Stimulated activated CD8-positive, alpha-beta memory T cell treated with anti-CD3 and anti-CD28 coated beads, Interleukin-7, amount 100 ng/mL, for 24 hours (primary cell): ENCODE data around the gene NTN1.
A peak's percentile ranks its signal among the peaks of the same experiment; 100 is the strongest.
"Not testable (repeated sequence)": the region's sequence is repeated elsewhere in the genome, so short reads cannot be mapped to it uniquely, and the experiment has no call there.

Experiments
- DNase-seq: peaks from one replicate; pipeline ENCODE4 v3.0.0-alpha.2; 2020; ENCODE audit warnings: low read depth

Gene NTN1

DNA sequence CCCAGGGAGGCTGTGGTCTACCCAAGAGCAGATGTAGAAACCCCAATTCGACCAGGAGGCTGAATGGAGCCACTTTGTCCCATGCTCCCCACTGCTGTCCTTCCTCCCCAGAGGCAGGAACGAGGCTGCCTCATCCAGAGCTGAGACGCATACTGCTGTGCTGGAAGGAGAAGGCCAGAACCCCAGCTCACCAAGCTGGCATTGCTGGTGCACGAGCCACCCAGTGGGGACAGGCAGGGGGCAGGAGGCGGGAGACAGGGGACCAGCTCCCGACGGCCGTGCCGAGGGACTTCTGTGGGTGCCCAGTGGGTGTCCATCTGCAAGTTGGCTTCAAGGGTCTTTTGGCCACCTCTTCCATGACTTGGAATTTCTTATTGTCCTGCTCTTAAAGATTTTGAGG is 66.6 kb downstream of the NTN1 start:
- no peak for DNase-seq

GRCh38 chr17:9090641-9091096 is 69.4 kb downstream of the NTN1 start:
- DNase-seq: no peak

- no peak for DNase-seq
Observed at GRCh38 chr17:9094193-9094592, 72.9 kb downstream of the NTN1 start.

DNA sequence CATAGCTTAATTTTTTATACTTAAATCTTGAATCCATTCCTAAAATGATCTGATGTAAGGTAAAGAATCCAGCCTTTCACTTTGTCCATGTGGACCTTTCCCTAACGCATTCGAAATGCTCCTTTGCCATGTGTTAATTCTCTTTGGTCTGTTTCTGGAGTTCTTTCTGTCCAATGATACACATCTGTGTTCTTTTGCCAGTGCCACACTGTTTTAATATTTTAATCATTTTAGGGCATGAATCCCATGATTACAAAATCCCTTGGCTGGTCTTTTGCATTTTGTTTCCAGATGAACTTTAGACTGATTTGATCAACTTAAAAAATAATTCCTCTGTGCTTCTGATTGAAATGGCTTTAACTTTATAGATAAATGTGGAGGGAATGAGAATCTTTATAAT is 74.1 kb downstream of the NTN1 start:
- DNase-seq: no peak

GRCh38 chr17:9098242-9098825 is 77.0 kb downstream of the NTN1 start:
- no peak for DNase-seq

- no peak for DNase-seq
Observed at GRCh38 chr17:9101356-9101755, 80.0 kb downstream of the NTN1 start.

- DNase-seq: not testable (repeated sequence)
Observed at GRCh38 chr17:9103193-9103592, 81.9 kb downstream of the NTN1 start.

- no peak for DNase-seq
Observed at GRCh38 chr17:9104370-9105041, 83.2 kb downstream of the NTN1 start.

GRCh38 chr17:9105068-9105868 is 84.0 kb downstream of the NTN1 start:
- DNase-seq: no peak

DNA sequence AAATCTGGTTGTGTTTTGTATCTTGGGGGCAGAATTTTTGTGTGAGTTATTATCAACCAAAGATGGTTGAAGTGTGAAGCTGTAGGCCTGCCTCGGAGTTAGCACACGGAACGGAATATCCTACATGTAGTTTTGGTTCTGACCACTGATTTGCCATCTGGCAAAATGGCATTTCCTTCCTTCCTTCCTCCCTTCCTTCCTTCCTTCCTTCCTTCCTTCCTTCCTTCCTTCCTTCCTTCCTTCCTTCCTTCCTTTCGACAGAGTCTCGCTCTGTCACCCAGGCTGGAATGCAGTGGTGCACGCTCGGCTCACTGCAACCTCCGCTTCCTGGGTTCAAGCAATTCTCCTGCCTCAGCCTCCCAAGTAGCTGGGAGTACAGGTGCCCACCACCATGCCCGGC is 85.0 kb downstream of the NTN1 start:
- DNase-seq: not testable (repeated sequence)

- DNase-seq: no peak
Observed at GRCh38 chr17:9107527-9107926, 86.2 kb downstream of the NTN1 start.

- no peak for DNase-seq
Observed at GRCh38 chr17:9108146-9108545, 86.8 kb downstream of the NTN1 start.

- no peak for DNase-seq
Observed at GRCh38 chr17:9109933-9110332, 88.6 kb downstream of the NTN1 start.

DNA sequence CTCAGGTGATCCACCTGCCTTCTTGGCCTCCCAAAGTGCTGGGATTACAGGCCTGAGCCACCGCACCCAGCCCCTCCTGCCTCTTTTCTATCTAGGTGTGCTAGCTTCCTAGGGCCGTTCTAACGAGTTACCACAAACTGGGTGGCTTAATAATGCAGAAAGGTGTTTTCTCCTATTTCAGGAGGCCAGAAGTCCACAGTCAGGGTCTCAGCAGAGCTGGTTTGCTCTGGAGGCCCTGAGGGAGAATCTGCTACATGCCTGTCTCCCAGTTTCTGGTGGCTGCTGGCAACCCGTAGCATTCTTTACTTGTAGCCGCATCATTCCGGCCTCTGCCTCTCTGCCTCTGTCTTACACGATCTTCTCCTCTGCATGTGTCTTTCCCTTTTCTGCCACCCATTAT is 89.2 kb downstream of the NTN1 start:
- DNase-seq: no peak

DNA sequence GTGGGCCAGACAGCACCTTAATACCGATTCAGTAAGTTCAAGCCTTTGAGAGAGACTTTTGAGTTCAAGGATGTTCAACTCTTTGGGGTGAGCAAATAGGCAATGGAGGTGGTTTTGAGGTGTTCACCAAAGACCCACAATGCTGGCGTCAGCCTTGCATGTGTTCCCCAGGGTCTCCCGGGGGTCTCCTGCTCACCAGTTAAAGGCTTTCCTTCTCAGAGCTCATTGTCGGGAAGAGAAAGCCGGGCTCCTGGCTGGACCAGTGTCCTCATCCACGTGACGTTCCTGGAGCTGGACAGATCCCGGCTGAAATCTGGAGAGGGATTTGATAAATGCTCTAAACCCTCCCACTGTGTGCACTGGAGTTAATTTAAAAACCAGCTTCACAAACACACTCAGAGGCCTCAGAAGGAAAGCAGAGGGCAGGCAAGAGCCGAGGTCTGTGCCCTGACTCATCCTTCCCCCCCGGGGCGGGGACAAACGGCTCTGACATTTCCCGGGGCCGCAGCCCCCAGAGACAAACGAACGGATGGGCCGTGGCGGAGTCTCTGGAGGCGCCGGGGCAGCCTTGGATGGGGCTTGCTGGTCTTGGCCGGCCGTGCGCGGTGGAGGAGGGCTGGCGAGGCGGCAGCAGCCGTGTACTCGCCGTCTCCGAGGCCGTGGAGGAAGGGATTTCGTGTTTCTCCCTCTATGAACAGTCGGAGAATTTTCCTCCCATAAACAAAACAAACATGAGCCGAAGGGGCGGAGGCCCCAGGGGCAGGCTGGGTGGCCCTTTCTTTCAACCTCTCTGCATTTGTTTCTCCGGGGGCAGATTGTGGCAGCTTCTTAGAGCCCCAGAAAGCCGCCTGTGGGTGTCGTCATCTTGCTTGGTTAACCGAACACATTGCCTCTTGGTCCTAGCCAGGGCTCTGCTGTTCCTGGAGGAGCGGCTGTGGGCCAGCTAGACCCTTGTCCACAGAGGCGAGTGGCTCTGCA is 94.2 kb downstream of the NTN1 start:
- DNase-seq: peak; percentile 23

- no peak for DNase-seq
Observed at GRCh38 chr17:9116311-9116835, 95.1 kb downstream of the NTN1 start.

GRCh38 chr17:9116861-9117568 is 95.7 kb downstream of the NTN1 start:
- no peak for DNase-seq

DNA sequence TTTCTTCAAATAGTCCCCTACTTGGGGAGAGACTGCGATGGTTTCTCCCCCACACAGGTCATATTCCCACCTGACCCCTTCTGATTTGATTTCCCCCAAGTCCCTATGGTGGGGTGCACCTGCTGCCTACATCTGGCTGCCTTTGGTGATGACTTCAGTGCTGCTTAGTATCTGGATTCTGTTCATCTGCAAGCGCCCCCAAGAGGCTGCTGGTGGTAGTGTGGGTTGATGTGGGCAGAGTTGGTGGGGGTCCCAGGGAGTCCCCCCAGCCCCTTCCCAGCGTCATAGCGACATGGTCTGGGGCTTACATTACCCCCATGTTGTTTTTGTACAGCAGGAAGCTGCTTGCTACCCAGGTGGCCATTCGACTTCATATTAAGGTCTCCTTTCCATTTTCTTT is 99.2 kb downstream of the NTN1 start:
- no peak for DNase-seq

DNA sequence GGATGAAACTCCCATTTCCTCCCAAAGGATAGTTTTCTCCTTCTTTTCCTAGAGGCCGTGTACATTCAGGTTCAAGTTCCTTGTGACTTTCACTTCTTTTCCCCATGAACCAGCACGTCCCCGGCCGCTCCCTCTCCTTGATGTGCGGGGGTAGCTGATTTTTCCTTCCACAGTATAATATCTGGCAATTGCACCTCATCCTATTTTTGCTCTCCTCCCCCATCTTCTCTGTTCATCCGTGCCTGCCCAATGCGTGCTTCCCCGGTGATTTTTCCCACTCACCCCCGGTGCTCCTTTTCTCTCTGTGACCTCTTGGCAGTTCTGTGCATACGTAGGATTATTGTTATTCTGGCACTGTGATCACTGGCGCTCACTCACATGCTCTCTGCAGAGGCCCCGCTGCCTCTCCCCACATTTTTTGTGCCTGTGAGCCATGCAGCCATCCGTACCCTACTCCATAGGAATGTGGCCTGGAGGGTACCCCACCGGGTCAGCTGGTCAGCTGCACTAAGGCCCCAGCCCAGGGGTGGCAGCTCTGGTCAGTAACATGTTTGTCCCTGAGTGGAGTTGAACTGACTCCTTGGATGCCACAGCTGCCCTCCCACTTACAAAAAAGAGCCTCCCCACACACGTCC is 100.0 kb downstream of the NTN1 start:
- no peak for DNase-seq
